ENCODE results near the gene GRID1.

GRID1 gene

DNA sequence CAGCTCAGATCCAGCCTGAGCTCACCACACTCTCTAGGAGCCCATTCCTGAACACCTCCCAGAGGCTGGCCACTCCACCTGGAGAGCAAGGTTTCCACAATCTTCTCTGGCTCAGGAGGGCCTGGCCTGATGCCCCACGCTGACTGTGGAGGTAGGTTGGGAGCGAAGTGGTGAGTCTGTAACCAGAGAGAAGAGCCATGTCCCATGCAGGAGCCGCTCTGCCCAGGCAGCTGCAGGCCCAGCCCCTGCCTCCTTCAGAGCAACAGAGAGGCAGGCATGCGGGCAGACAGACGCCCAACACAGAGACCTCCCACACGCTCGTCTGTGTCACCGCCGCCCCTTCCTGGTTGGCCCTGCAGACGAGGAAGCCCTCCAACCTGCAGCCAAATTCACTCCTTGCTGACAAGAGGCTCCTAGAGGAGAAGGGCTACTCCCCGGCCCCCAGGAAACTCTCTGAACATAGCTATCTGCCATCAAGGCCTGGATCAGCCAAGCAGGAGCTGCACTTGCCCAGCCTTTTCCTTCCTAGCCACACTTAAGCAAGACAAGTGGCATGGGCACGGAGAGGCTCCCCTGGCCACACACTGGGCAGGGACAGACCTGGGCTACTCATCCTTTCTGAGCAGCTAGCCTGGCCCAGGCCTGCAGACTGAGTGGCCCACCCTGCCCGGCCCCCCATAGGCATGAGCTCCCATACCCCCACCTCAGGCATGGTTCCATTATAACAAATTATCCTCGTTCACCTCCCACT, 101.9 kb downstream of the GRID1 start:
- no peak for DNase-seq

DNA sequence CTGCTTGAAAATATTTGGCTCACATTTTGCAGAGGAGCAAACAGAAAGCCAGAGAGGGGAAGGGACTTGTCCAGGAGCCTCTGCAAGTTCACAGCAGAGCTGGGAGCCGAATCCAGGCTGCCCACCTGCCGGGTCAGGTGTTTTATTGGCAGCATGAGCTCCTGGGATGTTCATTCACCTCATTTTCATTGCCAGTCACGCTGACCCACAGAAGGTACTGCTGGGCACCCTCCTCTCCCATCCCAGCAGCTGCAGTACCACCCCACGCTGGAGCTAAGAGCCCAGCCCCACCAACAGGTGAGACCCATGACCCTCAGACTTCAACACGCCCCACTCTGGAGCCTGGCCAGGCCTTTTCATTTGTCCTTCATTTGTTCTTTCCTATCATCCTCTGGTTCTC, 102.7 kb downstream of the GRID1 start:
- DNase-seq = no peak

DNA sequence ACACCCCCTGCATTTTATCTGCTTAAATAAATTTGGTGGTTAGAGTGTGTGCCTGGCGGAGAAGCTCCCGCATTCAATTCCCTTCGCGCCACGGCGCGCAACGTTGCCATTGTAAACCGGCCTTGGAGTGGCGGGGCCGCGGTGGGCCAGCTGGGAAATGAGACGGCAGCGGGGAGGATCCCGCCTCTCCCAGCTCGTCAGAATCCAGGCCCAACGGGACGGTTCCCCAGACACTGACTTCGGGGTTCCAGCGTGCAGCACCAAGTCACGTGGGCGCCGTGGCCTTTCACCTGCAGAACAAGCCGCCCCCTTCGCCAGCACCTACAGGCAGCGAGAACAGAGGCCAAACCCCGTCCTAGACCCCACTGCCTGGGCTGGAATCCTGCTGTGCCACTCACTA, 103.4 kb downstream of the GRID1 start:
- no peak for DNase-seq

DNA sequence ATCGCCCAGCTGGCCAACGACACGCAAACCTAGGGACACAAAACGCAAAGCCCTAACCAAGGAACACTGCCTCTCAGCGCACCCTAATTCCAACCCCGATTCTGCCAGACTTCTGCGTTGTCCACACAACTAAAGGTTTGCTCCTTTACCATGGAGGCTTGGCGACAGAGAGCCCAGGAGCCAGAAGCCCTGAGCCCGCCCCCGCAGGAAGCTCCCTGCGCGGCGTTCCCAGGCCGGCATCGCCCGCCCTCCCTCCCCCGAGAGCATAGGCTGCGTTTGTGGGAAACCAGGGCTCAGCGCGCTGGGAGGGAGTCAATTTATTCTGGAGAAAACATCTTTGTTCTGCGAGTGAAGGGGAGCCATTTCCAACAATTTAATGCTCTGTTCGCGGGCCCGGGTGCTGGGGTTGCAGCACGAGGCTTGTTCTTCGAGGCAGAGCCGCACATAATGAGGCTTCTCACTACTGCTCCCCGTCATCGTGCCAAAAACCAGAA, 103.9 kb downstream of the GRID1 start:
- DNase-seq = no peak

DNA sequence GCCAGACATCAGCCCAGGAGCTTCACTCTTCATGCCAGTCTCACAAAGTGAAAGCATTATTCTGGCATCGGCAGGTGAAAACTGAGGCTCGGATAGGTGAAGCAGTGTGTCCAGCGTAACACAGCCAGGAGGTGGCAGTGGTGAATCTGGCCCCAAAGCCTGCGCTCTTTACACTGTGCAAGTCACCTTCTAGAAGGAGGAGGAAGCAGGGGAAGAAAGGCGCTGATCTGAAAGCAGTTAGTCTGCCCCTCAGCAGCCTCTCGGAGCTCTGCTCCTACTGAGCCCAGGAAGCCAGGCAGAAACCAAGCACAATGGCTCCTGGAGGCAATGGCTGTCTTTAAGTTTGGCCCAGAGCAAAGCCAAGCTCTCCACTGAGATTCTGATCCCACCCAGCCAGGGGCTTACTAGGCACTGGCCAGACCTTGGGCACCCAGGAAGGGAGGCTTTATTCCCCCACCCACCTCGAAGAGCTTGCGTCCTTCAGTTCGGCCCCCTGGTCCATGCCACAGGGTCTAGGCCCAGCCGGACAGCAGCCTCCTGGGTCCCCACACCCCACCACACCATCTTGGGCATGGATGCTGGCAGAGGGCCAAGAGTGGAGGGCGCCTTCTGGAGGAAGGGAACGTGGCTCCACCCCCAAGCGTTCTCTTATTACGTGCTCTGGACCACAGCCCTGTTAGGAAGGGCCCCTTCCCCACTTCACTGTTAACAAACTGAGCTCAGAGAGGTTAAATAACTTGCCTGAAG, 104.5 kb downstream of the GRID1 start:
- DNase-seq = no peak

DNA sequence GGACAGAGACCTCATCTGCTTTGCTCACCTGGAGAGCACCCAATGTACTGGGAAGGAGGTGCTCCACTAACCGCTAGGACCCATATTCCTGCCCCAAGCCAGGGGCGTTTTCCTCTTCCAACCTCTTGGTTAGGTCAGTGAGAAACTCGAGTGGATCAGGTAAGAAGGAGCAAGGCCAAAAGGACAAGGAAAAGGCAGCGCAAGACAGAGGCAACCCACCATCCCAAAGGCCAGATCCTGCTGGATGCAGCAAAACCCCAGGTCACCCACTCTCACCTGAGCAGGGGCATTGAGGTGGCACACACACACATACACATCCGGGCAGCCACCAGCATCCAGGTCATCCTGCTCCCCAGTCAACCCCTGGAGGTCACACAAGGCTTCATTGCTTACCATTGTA, 105.1 kb downstream of the GRID1 start:
- DNase-seq = no peak

DNA sequence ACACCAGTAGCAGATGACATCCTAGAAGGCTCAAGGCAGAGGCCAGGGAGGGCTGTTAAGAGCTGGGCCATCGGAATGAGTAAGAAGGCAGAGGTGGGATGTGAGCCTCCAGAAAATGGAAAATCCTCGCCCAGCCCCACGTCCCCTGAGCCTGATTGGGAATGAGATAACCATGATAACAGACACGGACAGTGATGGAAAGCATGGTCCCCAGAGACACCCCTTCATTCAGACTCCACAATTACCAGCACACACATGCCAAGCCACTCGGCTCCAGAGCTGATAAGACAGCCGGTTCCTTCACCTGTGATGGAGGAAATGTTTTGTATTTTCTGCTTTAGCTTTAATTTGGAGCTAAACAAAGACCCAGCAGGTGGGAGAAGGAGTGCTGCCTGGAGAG, 106.0 kb downstream of the GRID1 start:
- DNase-seq = no peak

DNA sequence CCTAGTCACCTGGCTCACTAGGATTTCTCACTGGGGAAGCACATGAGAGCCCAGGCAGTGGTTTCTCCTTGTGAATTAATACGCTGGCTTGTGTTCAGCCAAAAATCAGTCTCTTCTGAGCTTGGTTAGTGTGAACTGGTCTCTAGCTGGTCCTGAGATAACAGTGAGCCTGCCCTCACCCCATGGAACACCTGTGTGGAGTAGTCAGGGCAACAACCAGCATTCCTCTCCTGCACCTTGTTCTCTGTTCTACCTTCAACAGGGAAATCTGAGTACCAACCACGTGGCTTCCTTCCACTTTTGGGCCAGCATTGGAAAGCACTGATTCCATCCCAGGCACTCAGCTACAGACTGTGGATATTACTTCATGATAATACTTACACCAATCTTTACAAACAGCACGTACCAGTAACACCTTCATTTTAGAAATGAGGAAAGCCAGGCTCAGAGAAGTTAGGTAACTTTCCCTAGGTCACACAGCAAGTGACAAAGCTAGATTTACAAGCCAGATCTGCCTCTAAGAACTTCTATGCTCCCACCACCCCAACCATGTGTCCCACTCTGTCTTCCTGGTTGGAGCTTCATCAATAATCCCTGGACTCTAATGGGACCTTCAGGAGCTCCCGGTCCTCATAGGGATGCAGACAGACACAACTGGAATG, 106.6 kb downstream of the GRID1 start:
- DNase-seq = no peak

DNA sequence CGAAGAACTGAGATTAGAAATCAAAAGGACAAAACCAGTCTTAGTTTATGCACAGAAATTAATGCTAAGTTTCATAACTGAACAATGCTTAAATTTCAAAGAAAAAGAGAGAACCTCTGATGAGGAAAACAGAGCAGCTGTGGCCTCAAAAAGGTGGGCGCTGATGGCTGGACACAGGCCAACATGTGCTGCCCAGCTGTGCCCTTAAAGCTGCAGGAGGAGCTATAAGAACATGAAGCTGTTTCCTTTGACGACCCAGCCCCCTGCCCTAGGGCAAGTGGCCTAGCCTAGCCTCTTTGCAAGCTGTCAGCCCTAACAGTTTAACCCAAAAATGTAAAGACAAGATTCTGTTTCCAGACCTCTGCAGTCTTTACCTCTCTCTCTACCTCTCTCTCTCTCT, 107.7 kb downstream of the GRID1 start:
- DNase-seq = no peak

DNA sequence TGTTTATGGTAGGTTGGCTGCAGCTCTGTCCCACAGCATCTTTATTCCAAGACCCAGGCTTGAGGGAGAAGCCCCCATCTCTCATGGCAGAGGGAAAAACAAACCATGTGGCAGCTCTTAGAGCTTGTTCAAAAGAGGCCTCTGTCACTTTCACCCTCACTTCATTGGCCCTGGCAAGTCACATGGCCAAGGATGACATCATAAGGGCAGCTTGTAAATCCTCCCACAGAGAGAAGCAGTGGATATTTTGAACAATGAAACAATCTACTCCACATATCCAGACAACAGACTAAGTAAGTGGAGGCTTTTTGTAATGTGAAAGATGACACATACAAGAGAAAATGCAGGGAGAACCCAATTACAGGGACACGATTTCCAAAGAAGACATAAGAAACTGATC, 108.1 kb downstream of the GRID1 start:
- DNase-seq = no peak

DNA sequence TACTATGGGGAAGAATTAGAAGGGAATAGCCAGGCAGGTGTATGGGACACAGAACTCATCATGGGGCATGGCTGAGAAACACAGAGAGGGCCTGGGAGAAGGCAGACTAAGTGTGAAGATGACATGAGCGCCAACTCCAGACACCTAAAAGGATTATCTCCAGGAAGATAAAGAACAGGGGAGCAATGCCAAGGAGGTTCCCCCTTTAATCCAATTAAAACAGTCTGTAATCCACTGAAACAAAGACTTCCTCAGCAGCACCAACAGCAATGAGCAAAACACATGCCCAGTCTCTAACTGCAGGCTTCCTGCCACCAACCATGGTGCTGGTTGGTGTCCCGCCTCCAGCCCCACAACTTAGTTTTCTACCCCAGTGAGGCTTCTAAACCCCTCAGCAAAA, 108.9 kb downstream of the GRID1 start:
- no peak for DNase-seq

DNA sequence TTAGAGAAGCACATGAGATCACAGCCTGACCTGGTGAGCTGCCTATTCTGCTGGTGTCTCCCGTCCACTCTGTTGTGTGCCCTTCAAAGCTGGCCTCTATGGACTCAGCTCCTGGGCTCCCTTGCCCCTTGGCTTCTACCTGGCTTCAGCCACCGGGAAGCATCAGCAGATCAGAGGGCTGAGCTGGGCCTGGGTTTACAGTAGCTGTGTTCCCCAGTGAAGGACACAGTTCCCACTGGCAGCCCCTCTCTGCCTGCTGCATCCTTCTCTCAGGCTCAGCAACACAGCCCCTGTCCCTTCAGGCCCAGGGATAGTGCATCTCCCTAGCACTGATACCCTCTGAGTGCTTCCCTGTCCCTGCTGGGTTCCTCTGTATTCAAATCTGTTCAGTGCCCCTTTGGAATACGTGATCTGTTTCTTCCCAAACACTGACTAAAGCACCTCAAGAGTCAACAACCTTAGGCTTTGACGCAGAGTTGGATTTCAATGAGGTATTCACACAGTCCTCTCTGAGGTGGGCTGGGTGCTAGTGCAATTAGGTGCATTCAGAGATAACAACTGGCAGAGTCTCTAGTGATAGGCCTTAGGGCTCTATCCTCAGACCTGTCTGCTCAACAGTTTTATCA, 109.8 kb downstream of the GRID1 start:
- DNase-seq = no peak

DNA sequence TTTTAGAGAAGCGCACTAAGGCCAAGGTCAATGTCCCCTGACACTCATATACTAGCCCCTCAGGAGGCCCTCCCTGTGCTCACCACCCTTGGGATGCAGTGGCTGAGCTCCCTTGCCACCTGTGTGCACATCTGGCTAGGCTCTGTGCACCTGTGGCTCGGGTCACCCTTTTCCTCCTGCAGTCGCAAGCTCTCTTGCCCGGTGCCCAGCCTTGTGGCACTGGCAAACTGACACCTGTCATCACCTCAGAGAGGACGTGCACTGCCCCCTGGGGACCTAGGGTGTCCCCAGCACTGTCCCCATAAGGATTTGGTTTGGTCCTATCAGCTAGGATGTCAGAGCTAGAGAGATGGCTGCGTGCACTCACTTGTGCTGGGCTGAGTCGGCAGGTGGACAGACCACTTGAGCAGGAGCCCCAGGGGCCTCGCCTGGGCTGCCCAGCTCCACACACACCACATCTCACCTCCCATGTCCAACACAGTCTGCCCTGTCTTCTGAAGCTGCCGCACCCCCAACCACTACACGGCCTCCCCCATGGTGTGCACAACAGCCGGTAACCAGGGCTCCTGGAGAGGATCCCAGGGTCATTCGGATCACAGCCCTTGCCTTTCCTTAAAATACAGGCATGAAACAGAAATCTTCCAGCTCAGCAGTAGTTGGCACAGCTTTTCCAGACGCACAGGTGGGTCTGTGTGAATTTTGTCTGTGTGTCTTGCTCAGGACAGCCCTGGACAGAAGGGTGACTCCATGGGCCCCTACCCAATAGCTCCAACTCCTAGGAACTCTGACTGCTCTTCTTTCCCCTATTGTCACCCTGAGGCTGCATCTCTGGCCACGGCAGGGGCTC, 111.0 kb downstream of the GRID1 start:
- DNase-seq = no peak

DNA sequence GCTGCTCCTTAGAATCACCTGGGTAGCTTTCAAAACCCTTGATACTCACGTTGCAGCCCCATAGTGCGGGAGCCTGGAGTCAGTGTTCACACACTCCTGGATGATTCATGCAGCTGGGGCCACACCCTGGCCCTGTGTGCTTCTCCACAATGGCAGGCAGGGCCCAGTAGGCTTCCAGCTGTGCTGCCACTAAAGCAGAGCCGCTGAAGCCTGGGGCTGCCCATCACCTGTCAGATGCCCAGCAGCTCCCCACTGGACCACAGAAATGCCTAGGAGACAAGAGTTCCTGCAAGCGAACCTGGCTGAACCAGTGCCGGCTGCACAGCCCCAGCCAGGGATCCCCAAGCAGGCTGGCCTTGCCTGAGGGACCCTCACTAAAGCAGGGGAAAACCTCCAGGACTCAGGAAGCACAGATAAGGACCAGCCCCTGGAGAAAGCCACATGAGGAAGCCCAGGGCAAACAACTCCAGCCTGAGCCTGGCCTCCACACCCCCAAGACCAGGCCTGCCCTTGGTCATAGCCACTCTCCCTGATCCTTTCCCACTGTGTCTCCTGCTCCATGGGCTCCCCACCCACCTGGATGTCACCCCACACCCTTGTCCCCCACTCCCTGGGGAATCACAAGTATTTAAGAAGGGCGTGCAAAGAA, 111.9 kb downstream of the GRID1 start:
- DNase-seq = peak; percentile 39

DNA sequence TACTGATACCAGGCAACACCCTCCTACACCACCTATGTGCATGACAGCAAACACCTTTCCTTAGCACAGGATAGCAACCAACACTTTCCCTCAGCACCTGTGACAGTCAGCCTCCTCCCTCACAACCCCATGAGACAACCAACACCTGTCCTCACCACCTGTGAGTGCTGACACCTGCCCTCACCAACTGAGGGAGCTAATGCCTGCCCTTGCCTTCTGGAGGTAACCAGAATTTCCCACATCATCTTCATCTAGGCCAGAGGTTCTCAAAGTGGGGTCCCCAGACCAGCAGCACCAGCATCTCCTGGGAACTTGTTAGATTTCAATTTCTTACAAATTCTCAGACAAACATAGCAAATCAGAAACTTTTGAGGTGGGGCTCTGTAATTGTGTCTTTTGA, 112.5 kb downstream of the GRID1 start:
- peak; percentile 51 for DNase-seq

DNA sequence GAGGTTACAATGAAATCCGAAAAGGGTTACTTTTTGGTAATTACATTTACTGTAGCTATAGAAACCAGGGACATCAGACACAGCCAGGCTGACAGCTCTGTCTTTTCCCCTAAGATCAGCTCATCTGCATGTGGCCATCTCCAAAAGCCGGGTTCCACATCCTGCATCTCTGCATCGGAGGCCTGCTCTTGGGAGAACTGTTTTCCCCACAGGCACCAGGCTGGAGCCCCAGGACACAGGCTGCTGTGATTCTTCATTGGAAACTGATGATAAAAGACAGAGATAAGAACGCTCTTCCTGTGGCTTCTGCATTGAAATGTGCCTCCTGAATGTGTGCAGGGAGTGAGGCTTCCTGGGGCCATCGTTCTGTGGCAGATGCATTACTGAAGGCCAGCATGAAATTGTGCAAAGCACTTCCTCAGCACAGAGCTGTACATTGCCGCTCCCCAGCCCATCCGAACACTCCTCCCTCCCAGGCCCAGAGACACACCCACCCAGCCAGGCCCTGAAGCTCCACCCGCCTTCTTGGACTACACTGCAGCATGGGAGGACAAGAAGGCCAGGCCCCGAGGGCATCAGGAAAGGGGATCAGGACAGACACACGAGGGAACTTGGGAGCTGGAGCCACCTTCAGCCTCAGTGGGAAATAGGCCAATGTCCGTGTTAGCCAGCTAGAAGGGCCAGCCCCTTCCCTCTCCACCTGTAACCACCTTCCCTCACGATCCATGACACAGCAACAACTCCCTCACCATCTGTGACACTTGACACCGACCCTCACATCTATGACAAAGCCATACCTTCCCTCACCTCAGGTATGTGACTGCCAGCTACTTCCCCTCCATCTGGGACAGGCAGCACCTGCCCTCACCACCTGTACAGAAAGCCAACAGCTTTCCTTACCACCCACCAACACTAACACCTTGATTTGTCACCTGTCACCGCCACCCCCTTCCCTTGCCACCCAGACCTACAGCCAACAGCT, 113.2 kb downstream of the GRID1 start:
- DNase-seq = peak; percentile 51

DNA sequence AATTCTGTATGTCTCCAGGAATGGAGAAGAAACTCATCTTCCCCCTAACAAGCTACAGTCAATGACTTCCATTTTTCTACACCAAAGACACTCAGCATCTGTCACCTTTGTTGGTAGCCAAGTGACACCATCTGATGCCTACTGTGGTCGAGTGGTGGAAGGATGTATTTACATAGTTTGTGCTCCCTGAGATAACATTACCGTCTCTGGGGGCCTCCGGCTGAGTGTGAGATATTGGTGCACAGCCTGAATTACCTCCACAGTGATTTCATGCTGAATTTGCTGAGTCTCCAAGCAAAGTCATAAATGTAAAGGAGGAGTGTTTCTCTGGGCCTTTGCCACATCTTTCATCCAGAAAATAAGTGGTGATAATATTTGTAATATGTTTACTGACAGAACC, 114.0 kb downstream of the GRID1 start:
- no peak for DNase-seq

DNA sequence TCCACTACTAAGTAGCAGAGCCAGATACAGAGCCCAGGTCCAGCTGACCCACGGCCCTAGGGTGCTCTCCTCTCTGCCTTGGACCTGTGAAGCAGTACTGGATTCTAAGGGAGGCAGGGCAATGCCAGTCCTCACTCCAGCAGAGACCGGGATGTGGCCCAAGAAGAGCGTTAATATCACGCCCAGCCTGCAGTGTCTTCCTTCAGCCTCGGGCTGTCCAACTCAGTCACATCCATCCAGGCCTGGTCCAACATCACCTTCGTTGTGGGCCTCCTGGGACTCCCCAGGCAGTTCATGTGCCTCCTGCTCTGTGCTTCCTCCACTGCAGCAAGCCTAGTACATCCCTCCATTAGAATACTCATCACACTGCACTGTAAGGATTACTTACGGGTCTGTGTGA, 114.5 kb downstream of the GRID1 start:
- no peak for DNase-seq

DNA sequence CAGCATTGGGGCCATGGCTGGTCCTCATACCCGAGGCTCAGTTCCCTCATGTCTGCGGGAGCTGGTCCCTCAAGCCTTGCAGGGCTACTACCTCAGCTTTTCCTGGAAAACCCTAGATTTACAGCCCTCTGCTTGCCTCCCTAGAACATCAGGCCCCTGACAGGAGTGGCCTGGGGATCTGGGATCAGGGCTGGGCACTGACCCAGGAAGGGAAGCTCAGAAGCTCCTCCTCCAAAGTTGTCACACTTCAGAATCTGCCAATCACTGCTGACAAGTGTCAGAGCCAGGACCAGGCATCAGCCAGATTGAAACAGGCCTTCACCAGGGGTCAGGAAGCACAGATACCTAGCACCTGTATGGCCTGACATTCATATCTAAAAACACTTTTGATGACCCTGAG, 115.2 kb downstream of the GRID1 start:
- DNase-seq = no peak

DNA sequence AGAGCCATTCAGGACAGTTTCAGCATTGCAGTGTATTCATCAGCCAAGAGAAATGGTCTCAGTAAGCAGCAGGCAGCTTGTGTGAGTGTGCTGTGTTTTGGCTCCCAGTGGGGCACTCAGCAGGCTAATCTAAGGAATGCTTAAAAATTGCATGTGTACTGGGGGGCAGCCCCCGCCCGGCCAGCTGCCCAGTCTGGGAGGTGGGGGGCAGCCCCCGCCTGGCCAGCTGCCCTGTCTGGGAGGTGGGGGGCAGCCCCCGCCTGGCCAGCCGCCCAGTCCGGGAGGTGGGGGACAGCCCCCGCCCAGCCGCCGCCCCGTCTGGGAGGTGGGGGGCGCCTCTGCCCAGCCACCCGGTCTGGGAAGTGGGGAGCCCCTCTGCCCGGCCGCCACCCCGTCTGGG, 116.2 kb downstream of the GRID1 start:
- no peak for DNase-seq

DNA sequence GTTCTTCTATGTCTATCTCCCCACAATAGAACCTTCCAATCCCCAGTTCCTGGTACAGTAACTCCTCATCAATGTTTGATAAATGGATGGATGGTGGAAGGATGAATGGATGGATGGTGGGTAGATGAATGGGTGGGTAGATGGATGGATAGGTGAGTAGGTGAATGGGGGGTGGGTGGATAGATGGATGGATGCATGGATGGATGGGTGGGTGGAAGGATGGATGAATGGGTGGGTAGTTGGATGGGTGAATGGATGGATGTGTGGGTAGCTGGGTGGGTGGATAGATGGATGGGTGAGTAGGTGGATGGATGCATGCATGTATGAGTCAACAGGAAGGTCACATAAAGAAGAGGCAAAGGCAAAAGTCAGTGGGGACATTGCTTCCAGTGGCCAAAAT, 116.8 kb downstream of the GRID1 start:
- DNase-seq = no peak
